Activated CD4-positive, alpha-beta memory T cell treated with anti-CD3 and anti-CD28 coated beads for 36 hours (primary cell): Measurements from ENCODE around the gene MINDY4. TPM values are rescaled to one million over a fixed set of nuclear protein-coding genes. Genes with fewer than 3 reads are reported as not detected.

ENCODE experiments used
- CTCF ChIA-PET: fragments of 350-600 bp; sonication (Branson Sonifier 250); formaldehyde crosslinking; loops from one replicate; lab custom pipeline; 2021; ENCODE audit warnings: antibody characterized with exemption, inconsistent platforms; lab: Charles Lee
- POLR2A ChIA-PET: fragments of 350-600 bp; sonication (Branson Sonifier 250); formaldehyde crosslinking; loops from one replicate; lab custom pipeline; 2021; ENCODE audit warnings: antibody characterized with exemption; lab: Charles Lee
- DNase-seq: peaks from one replicate; pipeline ENCODE4 v3.0.0-alpha.2; 2020
- H3K27ac Mint-ChIP-seq: one replicate; pipeline ENCODE4 v1.8.0; 2021; ENCODE audit warnings: mixed read lengths
- H3K27me3 Mint-ChIP-seq: one replicate; pipeline ENCODE4 v1.8.0; 2021; ENCODE audit warnings: mixed read lengths
- H3K36me3 Mint-ChIP-seq: one replicate; pipeline ENCODE4 v1.8.0; 2021; ENCODE audit warnings: mixed read lengths
- H3K4me1 Mint-ChIP-seq: one replicate; pipeline ENCODE4 v1.8.0; 2021; ENCODE audit warnings: low read depth, mixed read lengths
- H3K4me3 Mint-ChIP-seq: one replicate; pipeline ENCODE4 v1.8.0; 2021; ENCODE audit warnings: mild to moderate bottlenecking, mixed read lengths
- H3K9me3 Mint-ChIP-seq: one replicate; pipeline ENCODE4 v1.8.0; 2021; ENCODE audit warnings: mixed read lengths
- intact Hi-C: fragments of 100-400 bp; cut with micrococcal nuclease; formaldehyde crosslinking; loops from one replicate; pipeline ENCODE4 v1.15.1; 2023
- total RNA-seq, 2 experiments: library from RNA; stranded (reverse); gene quantifications; one replicate each; pipeline ENCODE4 v1.2.3, GENCODE V29; 2021

MINDY4 gene
- total RNA-seq, 2 experiments from 2014 or later = 1.1 to 1.6 TPM

GRCh38 chr7:30761214-30762156 lies 9.7 kb upstream of the MINDY4 start:
- ChIA-PET POLR2A (no interaction called here), CTCF (interaction anchor here (1.2 kb wide), 1 partner anchor 21 kb away, joined by 3 read pairs; no protein-coding TSS in a partner anchor)
- intact Hi-C loops = no loop called here
- H3K4me3 Mint-ChIP-seq = no peak overlapping the region
- no peaks in the 10 kb centered on the region for H3K9me3 Mint-ChIP-seq
- no peak overlapping the region for H3K27ac Mint-ChIP-seq
- no peak for DNase-seq
- H3K27me3 Mint-ChIP-seq = peaks cover 9% of the 10 kb centered on the region
- H3K4me1 Mint-ChIP-seq = no peaks in the 10 kb centered on the region
- no peaks in the 10 kb centered on the region for H3K36me3 Mint-ChIP-seq

- POLR2A ChIA-PET = no interaction called here
- Mint-ChIP-seq H3K27ac (no peak overlapping the region), H3K9me3 (no peaks in the 10 kb centered on the region), H3K36me3 (no peaks in the 10 kb centered on the region), H3K27me3 (peaks cover 4% of the 10 kb centered on the region), H3K4me1 (no peaks in the 10 kb centered on the region), H3K4me3 (no peak overlapping the region)
- intact Hi-C loops = no loop called here
- CTCF ChIA-PET = no interaction called here
- no peak for DNase-seq
Observed at GRCh38 chr7:30764030-30764975, 6.9 kb upstream of the MINDY4 start.

GRCh38 chr7:30765408-30765807 lies 5.8 kb upstream of the MINDY4 start:
- no peaks in the 10 kb centered on the region for H3K9me3 Mint-ChIP-seq
- H3K4me1 Mint-ChIP-seq = no peaks in the 10 kb centered on the region
- H3K27me3 Mint-ChIP-seq = no peaks in the 10 kb centered on the region
- no peak for DNase-seq
- intact Hi-C loops = no loop called here
- no peak overlapping the region for H3K27ac Mint-ChIP-seq
- ChIA-PET POLR2A (no interaction called here), CTCF (no interaction called here)
- H3K36me3 Mint-ChIP-seq = no peaks in the 10 kb centered on the region
- H3K4me3 Mint-ChIP-seq = no peak overlapping the region

GRCh38 chr7:30770845-30771173 lies 408 bp upstream of the MINDY4 start:
- peak overlapping the region; percentile 74 for H3K4me3 Mint-ChIP-seq
- no peaks in the 10 kb centered on the region for H3K36me3 Mint-ChIP-seq
- POLR2A ChIA-PET = no interaction called here
- intact Hi-C loops = no loop called here
- no peaks in the 10 kb centered on the region for H3K9me3 Mint-ChIP-seq
- CTCF ChIA-PET = no interaction called here
- H3K4me1 Mint-ChIP-seq = peaks cover 3% of the 10 kb centered on the region
- DNase-seq = no peak
- no peak overlapping the region for H3K27ac Mint-ChIP-seq
- no peaks in the 10 kb centered on the region for H3K27me3 Mint-ChIP-seq

- Mint-ChIP-seq H3K9me3 (no peaks in the 10 kb centered on the region), H3K4me1 (peaks cover 3% of the 10 kb centered on the region), H3K4me3 (peak overlapping the region; percentile 81), H3K27ac (peak overlapping the region; percentile 57), H3K36me3 (no peaks in the 10 kb centered on the region), H3K27me3 (no peaks in the 10 kb centered on the region)
- peak; percentile 36 for DNase-seq
- intact Hi-C loops = no loop called here
- CTCF ChIA-PET = interaction anchor here (0.9 to 1.4 kb wide), 2 partner anchors 32 to 33 kb away, joined by 4 read pairs; no protein-coding TSS in a partner anchor
- POLR2A ChIA-PET = no interaction called here
Observed at GRCh38 chr7:30771880-30772425, 736 bp downstream of the MINDY4 start.

GRCh38 chr7:30772984-30773383 lies 1.8 kb downstream of the MINDY4 start:
- no peak for DNase-seq
- POLR2A ChIA-PET = no interaction called here
- H3K27me3 Mint-ChIP-seq = no peaks in the 10 kb centered on the region
- H3K36me3 Mint-ChIP-seq = no peaks in the 10 kb centered on the region
- no peak overlapping the region for H3K4me3 Mint-ChIP-seq
- no peaks in the 10 kb centered on the region for H3K9me3 Mint-ChIP-seq
- intact Hi-C loops = no loop called here
- CTCF ChIA-PET = interaction anchor here (1.4 kb wide), 1 partner anchor 33 kb away, joined by 4 read pairs; no protein-coding TSS in a partner anchor
- no peak overlapping the region for H3K27ac Mint-ChIP-seq
- peaks cover 3% of the 10 kb centered on the region for H3K4me1 Mint-ChIP-seq

- no peak for DNase-seq
- Mint-ChIP-seq H3K4me1 (peaks cover 3% of the 10 kb centered on the region), H3K36me3 (no peaks in the 10 kb centered on the region), H3K27ac (no peak overlapping the region), H3K4me3 (no peak overlapping the region), H3K27me3 (no peaks in the 10 kb centered on the region), H3K9me3 (no peaks in the 10 kb centered on the region)
- POLR2A ChIA-PET = no interaction called here
- intact Hi-C loops = no loop called here
- CTCF ChIA-PET = interaction anchor here (0.9 kb wide), 1 partner anchor 36 kb away, joined by 3 read pairs; no protein-coding TSS in a partner anchor
Observed at GRCh38 chr7:30775992-30776391, 4.8 kb downstream of the MINDY4 start.

GRCh38 chr7:30776971-30777370 lies 5.8 kb downstream of the MINDY4 start:
- Mint-ChIP-seq H3K4me1 (peaks cover 3% of the 10 kb centered on the region), H3K36me3 (peaks cover 2% of the 10 kb centered on the region), H3K27me3 (no peaks in the 10 kb centered on the region), H3K27ac (no peak overlapping the region), H3K9me3 (no peaks in the 10 kb centered on the region), H3K4me3 (no peak overlapping the region)
- CTCF ChIA-PET = interaction anchor here (1.4 kb wide), 1 partner anchor 207 kb away, joined by 3 read pairs; no protein-coding TSS in a partner anchor
- intact Hi-C loops = no loop called here
- POLR2A ChIA-PET = no interaction called here
- no peak for DNase-seq

GRCh38 chr7:30778255-30779025 lies 7.2 kb downstream of the MINDY4 start:
- Mint-ChIP-seq H3K4me3 (no peak overlapping the region), H3K36me3 (peaks cover 5% of the 10 kb centered on the region), H3K27ac (no peak overlapping the region), H3K27me3 (no peaks in the 10 kb centered on the region), H3K9me3 (no peaks in the 10 kb centered on the region), H3K4me1 (no peaks in the 10 kb centered on the region)
- ChIA-PET CTCF (interaction anchor here (1.0 to 1.4 kb wide), 2 partner anchors 8 to 205 kb away, joined by 3 read pairs; no protein-coding TSS in a partner anchor), POLR2A (no interaction called here)
- intact Hi-C loops = no loop called here
- no peak for DNase-seq

- Mint-ChIP-seq H3K36me3 (peaks cover 7% of the 10 kb centered on the region), H3K4me1 (no peaks in the 10 kb centered on the region), H3K27ac (no peak overlapping the region), H3K27me3 (no peaks in the 10 kb centered on the region), H3K4me3 (no peak overlapping the region), H3K9me3 (no peaks in the 10 kb centered on the region)
- intact Hi-C loops = no loop called here
- CTCF ChIA-PET = no interaction called here
- no peak for DNase-seq
- POLR2A ChIA-PET = no interaction called here
Observed at GRCh38 chr7:30779574-30779973, 8.4 kb downstream of the MINDY4 start.

GRCh38 chr7:30780941-30781340 lies 9.7 kb downstream of the MINDY4 start:
- POLR2A ChIA-PET = no interaction called here
- Mint-ChIP-seq H3K9me3 (no peaks in the 10 kb centered on the region), H3K36me3 (peaks cover 7% of the 10 kb centered on the region), H3K27me3 (no peaks in the 10 kb centered on the region), H3K4me1 (no peaks in the 10 kb centered on the region), H3K4me3 (no peak overlapping the region), H3K27ac (no peak overlapping the region)
- no peak for DNase-seq
- CTCF ChIA-PET = interaction anchor here (0.6 kb wide), 1 partner anchor 157 kb away, joined by 3 read pairs; no protein-coding TSS in a partner anchor
- intact Hi-C loops = no loop called here
